Breast epithelium (tissue), 3 donors: ENCODE results near the gene UBE2L3.

Experiments
- CTCF ChIP-seq, 3 donors: fragments of 450-650 bp; IDR thresholded peaks; one replicate each; pipeline ENCODE4 v1.5.1; 2016 to 2017; ENCODE audit warnings: antibody characterized with exemption in 3 of 3, mild to moderate bottlenecking in 3 of 3, moderate library complexity in 3 of 3
- POLR2A ChIP-seq: fragments of 450-650 bp; IDR thresholded peaks from one replicate; pipeline ENCODE4 v1.6.1; 2016; ENCODE audit warnings: antibody characterized with exemption, mild to moderate bottlenecking, moderate library complexity
- POLR2AphosphoS5 ChIP-seq, 3 donors: sonication (generic); formaldehyde crosslinking; IDR thresholded peaks; one replicate each; pipeline ENCODE4 v1.6.1; 2017; ENCODE audit warnings: antibody characterized with exemption in 3 of 3

DNA sequence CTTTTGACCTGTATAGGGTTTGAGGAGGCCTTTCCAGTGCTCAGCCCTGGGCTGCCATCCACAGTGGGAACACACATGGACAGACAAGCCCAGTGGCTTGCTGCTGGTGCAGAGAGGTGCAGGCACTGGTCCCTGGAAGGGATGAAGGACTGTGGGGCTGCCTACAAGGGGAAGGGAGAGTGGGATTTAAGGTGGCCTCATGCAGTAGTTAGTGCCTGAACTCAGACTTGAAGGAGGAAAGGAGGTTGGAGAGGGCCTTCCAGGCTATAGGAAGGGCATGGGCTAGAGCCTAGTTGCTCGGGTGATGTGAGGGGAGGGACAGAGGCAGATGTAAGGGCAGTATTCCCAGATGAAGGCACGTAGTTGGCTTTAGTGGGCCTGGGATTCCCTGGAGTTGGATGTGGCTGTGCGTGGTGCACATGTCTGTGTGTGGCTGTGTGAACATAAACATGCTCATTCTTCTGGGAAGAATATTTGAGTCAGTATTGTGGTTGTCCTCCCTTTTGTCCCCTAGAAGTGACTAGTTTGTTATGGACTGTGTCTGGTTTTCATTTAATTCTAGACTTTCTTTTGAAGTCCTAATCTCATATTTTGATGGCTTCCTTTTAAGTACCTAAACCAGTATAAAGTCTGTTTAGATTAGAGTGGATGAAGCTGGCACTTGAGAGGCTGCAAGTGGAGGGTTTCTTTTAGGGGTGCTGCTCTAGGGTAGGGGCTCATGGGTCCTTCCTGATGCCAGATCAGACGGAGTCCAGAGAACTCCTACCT is 43.9 kb downstream of the UBE2L3 start:
- no peak for TF ChIP-seq CTCF (IDR thresholded peaks at IDR 0.05)
- no peak for TF ChIP-seq POLR2A
- no peak for TF ChIP-seq POLR2AphosphoS5 (IDR thresholded peaks at IDR 0.05)
